HG02678 (cell line): ENCODE data around the gene PCDHA8.
"Not testable (repeated sequence)": the region's sequence is repeated elsewhere in the genome, so short reads cannot be mapped to it uniquely, and the experiment has no call there.

Source experiments
- ATAC-seq: cut with Tn5 transposase; IDR thresholded peaks from one replicate; pipeline ENCODE4 v1.9.1; 2021; ENCODE audit warnings: mild to moderate bottlenecking, moderate library complexity; ENCODE audit not compliant: unreplicated experiment

Gene PCDHA8

GRCh38 chr5:140840978-140841962 lies at the start of gene PCDHA8:
Gene PCDHA8, plus strand, starts transcription at chr5:140841187. Its CDS starts 135 bp downstream, at chr5:140841322.
- no peak for ATAC-seq

GRCh38 chr5:140794595-140795258 lies 46.3 kb upstream of the PCDHA8 start, which contains the start of gene PCDHA2:
Gene PCDHA2, plus strand, starts transcription at chr5:140794852.
- ATAC-seq, result no peak

- ATAC-seq, result no peak
Measured at GRCh38 chr5:140795259-140795641, 45.7 kb upstream of the PCDHA8 start.

- not testable (repeated sequence) for ATAC-seq
Measured at GRCh38 chr5:140796072-140796717, 44.8 kb upstream of the PCDHA8 start.

GRCh38 chr5:140796718-140797095 lies 44.3 kb upstream of the PCDHA8 start:
- ATAC-seq, result no peak

GRCh38 chr5:140800816-140801493 lies 40.0 kb upstream of the PCDHA8 start, which contains the start of gene PCDHA3:
Gene PCDHA3, plus strand, starts transcription at chr5:140801057.
- no peak for ATAC-seq

- ATAC-seq, result no peak
Measured at GRCh38 chr5:140801494-140801841, 39.5 kb upstream of the PCDHA8 start.

- ATAC-seq, result not testable (repeated sequence)
Measured at GRCh38 chr5:140802381-140802780, 38.6 kb upstream of the PCDHA8 start.

GRCh38 chr5:140802781-140803271 lies 38.2 kb upstream of the PCDHA8 start:
- no peak for ATAC-seq

- no peak for ATAC-seq
Measured at GRCh38 chr5:140806834-140807775, 33.9 kb upstream of the PCDHA8 start, which contains the start of gene PCDHA4. Gene PCDHA4, plus strand, starts transcription at chr5:140807068.

GRCh38 chr5:140808241-140808888 lies 32.6 kb upstream of the PCDHA8 start:
- not testable (repeated sequence) for ATAC-seq

- ATAC-seq, result no peak
Measured at GRCh38 chr5:140808889-140809291, 32.1 kb upstream of the PCDHA8 start.

GRCh38 chr5:140821375-140822280 lies 19.4 kb upstream of the PCDHA8 start, which contains the start of gene PCDHA5:
Gene PCDHA5, plus strand, starts transcription at chr5:140821613.
- ATAC-seq, result no peak

GRCh38 chr5:140822281-140822629 lies 18.7 kb upstream of the PCDHA8 start:
- ATAC-seq, result no peak

- not testable (repeated sequence) for ATAC-seq
Measured at GRCh38 chr5:140822969-140823368, 18.0 kb upstream of the PCDHA8 start.

GRCh38 chr5:140823475-140823874 lies 17.5 kb upstream of the PCDHA8 start:
- ATAC-seq, result no peak

- ATAC-seq, result no peak
Measured at GRCh38 chr5:140827704-140828361, 13.2 kb upstream of the PCDHA8 start, which contains the start of gene PCDHA6. Gene PCDHA6, plus strand, starts transcription at chr5:140827960. Its CDS starts 132 bp downstream, at chr5:140828092.
